Measurements from ENCODE around the gene MKS1.

Gene MKS1

DNA sequence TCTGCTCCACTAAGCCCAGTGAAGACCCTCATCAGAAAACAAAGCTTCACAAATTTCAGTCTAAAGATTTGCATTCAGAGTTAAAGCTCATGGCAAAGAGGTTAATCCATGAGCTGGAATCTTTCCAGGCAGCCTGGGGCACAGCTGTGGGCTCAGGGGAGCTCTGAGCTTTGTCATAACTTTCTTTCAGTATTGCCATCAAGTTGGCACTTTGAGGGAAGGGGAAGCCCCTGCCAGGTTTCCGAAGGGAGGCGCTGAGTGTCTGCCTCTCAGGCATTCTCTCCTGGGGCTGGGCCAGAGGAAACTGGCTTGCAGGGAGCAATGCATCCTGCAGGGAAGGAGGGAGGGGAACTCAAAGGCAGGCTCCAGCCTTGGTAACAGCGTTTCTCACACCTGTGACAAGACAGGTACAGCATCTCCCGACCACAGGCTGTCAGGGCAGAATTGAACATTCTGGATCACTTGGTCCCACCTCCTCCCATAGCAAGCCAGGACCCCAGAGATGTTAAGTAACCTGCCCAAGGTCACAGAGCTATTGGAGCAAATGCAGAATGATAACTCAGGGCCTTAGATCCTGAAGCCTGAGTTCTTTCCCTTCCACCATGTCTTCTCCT lies 23.2 kb upstream of the MKS1 start:
- DNase-seq = peak in 1 of 2 donors; percentile 30

DNA sequence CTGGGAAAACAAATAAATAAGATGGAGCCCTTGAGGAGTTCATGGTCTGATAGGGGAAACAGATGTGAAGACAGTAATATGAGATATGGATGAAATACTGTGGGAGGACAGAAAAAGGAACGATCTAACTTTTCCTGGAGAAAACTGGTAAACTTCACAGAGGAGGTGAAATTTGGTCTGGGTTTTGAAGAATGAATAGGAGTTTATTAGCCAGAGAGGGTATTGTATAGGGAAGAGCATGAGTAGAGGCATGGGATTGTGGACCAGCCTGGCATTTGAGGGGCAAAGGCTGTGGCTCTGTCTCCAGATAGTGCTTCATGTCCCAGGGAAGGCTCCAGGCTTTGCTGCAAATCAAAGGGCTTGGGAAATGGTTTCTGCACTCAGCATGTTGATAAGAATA lies 20.9 kb upstream of the MKS1 start:
- no peak for DNase-seq

- no peak for DNase-seq
These were observed 19.1 kb upstream of the MKS1 start, which contains the start of gene LPO for GRCh38 chr17:58238147-58238634. Gene LPO (plus strand): TSS chr17:58238584. CDS start chr17:58242980, 4,396 bp downstream.

DNA sequence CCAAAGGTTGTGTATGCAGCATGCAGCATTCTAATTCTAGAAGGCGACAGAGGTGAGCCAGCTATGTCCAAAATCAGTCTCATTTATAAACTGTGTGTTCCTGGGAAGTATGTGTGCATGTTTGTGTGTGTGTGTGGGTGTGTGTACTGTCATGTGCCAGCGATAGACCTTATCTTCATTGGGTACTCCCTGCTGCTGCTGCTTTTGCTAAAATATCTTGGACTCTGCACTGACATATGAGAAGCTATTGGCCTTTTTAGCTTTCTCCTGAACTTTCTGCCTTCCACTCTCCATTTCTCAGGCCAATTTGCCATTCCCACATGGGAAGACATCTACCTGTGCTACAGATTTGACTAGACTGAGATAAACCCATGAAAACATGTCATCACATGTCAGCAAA lies 17.3 kb upstream of the MKS1 start:
- DNase-seq = peak in 1 of 2 donors; percentile 1

- peak in 1 of 2 donors; percentile 1 for DNase-seq
These were observed 16.8 kb upstream of the MKS1 start for GRCh38 chr17:58235821-58236220.

GRCh38 chr17:58234512-58234911 lies 15.5 kb upstream of the MKS1 start:
- no peak for DNase-seq

DNA sequence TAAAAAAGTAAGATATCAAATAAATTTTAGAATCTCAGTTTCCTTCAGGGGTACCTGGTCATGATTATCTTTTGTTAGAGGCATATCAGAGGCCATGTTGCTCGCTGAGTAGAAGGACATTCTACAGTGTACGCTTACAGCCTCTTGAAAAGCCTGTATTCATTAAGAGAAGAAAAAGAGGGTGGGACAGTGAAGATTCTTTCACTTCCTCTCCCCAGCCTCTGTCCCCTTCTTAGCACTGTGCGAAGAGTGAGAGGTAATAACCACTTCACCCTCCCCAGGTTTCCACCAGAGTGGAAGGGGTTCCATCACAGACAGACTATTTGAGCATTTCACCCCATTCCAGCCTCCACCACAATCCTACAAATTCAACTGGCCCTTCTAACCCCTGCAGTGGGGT lies 14.5 kb upstream of the MKS1 start:
- no peak for DNase-seq

- DNase-seq = peak in 1 of 2 donors; percentile 39
These were observed 13.7 kb upstream of the MKS1 start for GRCh38 chr17:58232707-58233156.

GRCh38 chr17:58231641-58232040 lies 12.6 kb upstream of the MKS1 start:
- no peak for DNase-seq

GRCh38 chr17:58229881-58230280 lies 10.8 kb upstream of the MKS1 start:
- DNase-seq = no peak

GRCh38 chr17:58229384-58229783 lies 10.3 kb upstream of the MKS1 start:
- DNase-seq = no peak

DNA sequence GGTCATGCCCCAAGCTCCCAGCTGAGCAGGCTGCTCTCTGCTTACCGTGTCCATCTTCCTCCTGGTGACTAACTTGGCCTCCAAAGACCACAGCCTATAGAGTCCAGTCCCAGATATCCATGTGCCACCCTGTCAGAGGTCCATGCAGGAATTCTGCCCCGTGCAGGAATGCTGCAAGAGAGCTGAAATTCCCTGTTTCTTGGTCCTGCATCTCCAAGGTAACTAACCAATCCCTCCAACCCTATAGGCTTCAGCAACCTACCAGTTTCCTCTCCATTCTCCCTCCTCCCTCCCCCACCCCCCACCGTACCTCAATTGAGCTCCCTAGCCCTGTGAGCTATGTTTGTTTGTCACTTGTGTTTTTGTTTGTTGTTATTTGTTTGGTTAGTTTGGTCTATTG lies 9.6 kb upstream of the MKS1 start:
- no peak for DNase-seq

- DNase-seq = no peak
These were observed 8.7 kb upstream of the MKS1 start for GRCh38 chr17:58227733-58228132.

- DNase-seq = no peak
These were observed 5.3 kb upstream of the MKS1 start for GRCh38 chr17:58224315-58224714.

DNA sequence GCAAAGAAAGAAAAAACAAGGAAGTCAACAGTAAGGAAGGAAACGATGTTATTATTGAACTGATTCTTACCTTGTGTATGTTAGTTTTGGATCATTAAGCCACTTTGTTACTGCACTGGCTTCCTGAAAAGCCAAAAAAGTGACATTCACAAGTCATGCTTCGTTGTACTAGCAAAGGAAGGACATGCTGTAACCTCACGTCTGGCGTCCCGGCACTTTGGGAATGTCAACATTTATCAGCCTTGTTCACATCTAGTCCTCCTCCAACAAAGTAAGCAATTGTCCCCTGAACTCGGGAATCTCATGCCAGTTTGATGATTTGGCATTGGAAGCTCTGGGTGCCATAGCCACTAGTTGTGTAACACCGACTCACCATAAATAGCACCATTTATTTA lies 731 bp upstream of the MKS1 start:
- DNase-seq = no peak

- DNase-seq = no peak
These were observed 1.3 kb downstream of the MKS1 start for GRCh38 chr17:58217766-58218165.

GRCh38 chr17:58215685-58216084 lies 3.4 kb downstream of the MKS1 start:
- no peak for DNase-seq

GRCh38 chr17:58210922-58211321 lies 8.1 kb downstream of the MKS1 start:
- no peak for DNase-seq

DNA sequence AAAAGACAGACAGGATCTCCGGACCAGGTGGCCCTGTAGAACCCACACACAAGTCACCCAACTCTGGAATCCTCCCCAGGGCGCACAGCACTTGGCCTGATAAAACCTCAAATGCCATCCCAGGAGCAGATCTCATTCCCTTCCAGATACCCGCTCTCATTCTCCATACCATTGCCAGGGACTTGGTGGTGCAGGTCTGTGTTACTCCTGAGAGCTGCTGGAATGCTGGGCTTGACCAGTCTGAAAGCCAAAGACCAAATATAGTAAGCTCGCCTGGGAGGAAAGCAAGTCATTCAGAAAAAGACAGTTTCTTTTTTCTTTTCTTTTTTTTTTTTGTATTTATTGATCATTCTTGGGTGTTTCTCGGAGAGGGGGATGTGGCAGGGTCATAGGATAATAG lies 10.7 kb downstream of the MKS1 start:
- DNase-seq = no peak

DNA sequence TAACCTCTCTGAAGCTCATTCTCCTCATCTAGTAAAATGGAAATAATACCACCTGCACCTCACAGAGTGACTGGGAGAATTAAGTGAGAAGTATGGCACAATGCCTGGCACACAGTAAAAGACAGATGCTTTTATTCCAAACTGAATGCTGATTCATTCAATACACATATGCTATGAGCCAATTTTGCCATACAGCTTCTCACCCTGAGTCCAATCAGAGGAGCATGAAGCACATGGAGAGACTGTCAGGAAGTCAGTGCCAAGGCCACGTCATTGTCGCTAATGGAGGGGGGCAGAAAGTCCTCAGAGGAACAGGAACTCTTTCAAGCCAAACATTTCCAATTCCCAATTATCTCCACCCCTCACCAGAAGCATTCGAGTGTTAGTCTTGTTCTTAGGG lies 11.6 kb downstream of the MKS1 start:
- no peak for DNase-seq

- no peak for DNase-seq
These were observed 13.1 kb downstream of the MKS1 start for GRCh38 chr17:58205936-58206335.

- DNase-seq = no peak
These were observed 14.3 kb downstream of the MKS1 start for GRCh38 chr17:58204796-58205195.

GRCh38 chr17:58202859-58203258 lies 16.2 kb downstream of the MKS1 start:
- DNase-seq = no peak

DNA sequence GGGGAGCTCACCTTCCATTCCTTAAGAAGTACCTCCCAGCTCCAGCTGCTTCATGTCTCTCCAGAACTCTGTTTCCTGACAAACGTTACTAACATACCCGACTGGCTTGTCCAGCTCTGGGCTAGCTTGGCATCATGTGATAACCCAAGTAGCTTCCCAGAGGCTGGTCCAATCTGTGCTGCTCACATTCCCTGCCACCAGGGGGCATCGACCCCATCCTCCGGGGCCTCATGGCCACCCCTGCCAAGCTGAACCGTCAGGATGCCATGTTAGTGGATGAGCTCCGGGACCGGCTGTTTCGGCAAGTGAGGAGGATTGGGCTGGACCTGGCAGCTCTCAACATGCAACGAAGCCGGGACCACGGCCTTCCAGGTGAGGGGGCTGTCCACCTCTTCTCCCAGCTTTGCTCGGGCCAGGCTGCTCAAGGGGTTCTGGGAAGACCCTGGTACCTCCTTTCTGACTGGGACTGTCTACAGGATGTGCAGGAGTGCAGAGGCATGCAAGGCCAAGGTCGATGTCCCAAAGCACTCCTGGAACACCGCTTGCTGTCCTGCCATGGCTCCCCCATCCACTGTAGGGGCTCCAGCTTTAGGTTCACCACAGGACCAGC lies 18.9 kb downstream of the MKS1 start:
- DNase-seq = peak; percentile 70 to 73

- DNase-seq = no peak
These were observed 22.4 kb downstream of the MKS1 start for GRCh38 chr17:58196610-58197009.

Measured in stimulated activated CD4-positive, alpha-beta T cell treated with anti-CD3 and anti-CD28 coated beads, Interleukin-2, amount 100 ng/mL, for 24 hours (primary cell).